GM12878 (cell line): ENCODE measurements around the gene CD72.

Experiments
- CEBPB ChIP-seq, 2 experiments: fragments of 150-350 bp in 1 of 2; IDR thresholded peaks; 2 replicates each; pipeline ENCODE4 v1.6.1; 2012 to 2014; ENCODE audit warnings: low read depth in 2 of 2, low read length in 2 of 2, borderline replicate concordance in 1 of 2, inconsistent platforms in 1 of 2
- DPF2 ChIP-seq: fragments of 450-650 bp; IDR thresholded peaks from 2 replicates; pipeline ENCODE4 v1.6.1; 2017; ENCODE audit warnings: mild to moderate bottlenecking
- HCFC1 ChIP-seq: fragments of 150-350 bp; IDR thresholded peaks from 2 replicates; pipeline ENCODE4 v1.6.1; 2014; ENCODE audit warnings: low read length
- JUNB ChIP-seq: IDR thresholded peaks from 2 replicates; pipeline ENCODE4 v1.6.1; 2016; ENCODE audit warnings: antibody characterized with exemption, mild to moderate bottlenecking
- MEF2A ChIP-seq: IDR thresholded peaks from 2 replicates; pipeline ENCODE4 v1.6.1; 2011; ENCODE audit warnings: low read depth, mild to moderate bottlenecking, low read length, moderate library complexity; ENCODE audit not compliant: insufficient read depth
- NBN ChIP-seq: fragments of 450-650 bp; IDR thresholded peaks from 2 replicates; pipeline ENCODE4 v1.6.1; 2016
- POLR2A ChIP-seq: IDR thresholded peaks from 2 replicates; pipeline ENCODE4 v1.6.1; 2011; ENCODE audit warnings: low read depth, mild to moderate bottlenecking, low read length
- SMC3 ChIP-seq: IDR thresholded peaks from 2 replicates; pipeline ENCODE4 v1.6.1; 2011; ENCODE audit warnings: low read length, improper control_type of control experiment, borderline replicate concordance
- ZNF384 ChIP-seq: IDR thresholded peaks from 2 replicates; pipeline ENCODE4 v1.6.1; 2012; ENCODE audit warnings: low read depth, mild to moderate bottlenecking, low read length, improper control_type of control experiment, borderline replicate concordance
- TF ChIP-seq, protein P1 (sequence below), 3 experiments: IDR thresholded peaks in 2 of 3; conservative IDR thresholded peaks in 1 of 3; 2 replicates each; pipeline ENCODE4 v1.5.1; 2011; ENCODE audit warnings: low read depth in 3 of 3, low read length in 3 of 3, mild to moderate bottlenecking in 3 of 3, control low read depth in 2 of 3, moderate library complexity in 2 of 3, inconsistent platforms in 1 of 3, mixed read lengths in 1 of 3; ENCODE audit not compliant: control insufficient read depth in 2 of 3, insufficient read depth in 1 of 3; ENCODE audit errors: extremely low read depth in 1 of 3

DNA sequence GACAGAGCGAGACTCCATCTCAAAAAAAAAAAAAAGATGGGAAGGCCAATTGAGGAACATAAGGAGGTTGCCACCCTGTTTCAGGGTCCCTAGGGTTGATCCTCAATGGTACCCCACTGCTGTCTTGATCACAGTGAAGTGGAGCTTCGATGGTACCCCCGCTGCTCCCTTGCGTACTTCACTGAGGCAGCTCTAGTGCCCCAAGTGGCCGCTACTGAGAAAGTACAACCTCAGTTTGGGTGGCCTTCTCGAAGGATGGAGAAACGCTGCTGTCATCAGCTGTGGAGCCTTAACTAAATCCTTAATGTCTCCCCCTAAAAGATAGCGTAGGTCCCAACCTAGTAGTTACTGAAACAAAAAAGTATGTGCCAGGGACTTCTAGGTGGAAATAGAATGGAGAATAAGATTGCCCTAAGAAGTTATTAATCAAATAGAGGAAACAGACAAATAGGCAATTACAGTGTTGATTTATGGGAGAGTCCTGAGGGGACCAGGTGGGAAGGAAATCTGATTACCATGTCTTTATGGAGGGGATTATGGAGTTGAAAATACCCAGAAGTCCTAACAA lies 6.9 kb downstream of the CD72 start:
- TF ChIP-seq CEBPB (IDR thresholded peaks at IDR 0.05; ENCODE audit: borderline replicate concordance in 1 of 2, low read depth in 2 of 2, low read length in 2 of 2), result no peak
- no peak for TF ChIP-seq DPF2
- TF ChIP-seq, protein P1, sequence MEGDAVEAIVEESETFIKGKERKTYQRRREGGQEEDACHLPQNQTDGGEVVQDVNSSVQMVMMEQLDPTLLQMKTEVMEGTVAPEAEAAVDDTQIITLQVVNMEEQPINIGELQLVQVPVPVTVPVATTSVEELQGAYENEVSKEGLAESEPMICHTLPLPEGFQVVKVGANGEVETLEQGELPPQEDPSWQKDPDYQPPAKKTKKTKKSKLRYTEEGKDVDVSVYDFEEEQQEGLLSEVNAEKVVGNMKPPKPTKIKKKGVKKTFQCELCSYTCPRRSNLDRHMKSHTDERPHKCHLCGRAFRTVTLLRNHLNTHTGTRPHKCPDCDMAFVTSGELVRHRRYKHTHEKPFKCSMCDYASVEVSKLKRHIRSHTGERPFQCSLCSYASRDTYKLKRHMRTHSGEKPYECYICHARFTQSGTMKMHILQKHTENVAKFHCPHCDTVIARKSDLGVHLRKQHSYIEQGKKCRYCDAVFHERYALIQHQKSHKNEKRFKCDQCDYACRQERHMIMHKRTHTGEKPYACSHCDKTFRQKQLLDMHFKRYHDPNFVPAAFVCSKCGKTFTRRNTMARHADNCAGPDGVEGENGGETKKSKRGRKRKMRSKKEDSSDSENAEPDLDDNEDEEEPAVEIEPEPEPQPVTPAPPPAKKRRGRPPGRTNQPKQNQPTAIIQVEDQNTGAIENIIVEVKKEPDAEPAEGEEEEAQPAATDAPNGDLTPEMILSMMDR (IDR thresholded peaks at IDR 0.05 in 2 of 3, conservative IDR thresholded peaks at IDR 0.05 in 1 of 3; ENCODE audit: control insufficient read depth in 2 of 3, extremely low read depth in 1 of 3, insufficient read depth in 1 of 3, low read depth in 3 of 3, low read length in 3 of 3), result peak; percentile 73 to 80 (median 77)
- no peak for TF ChIP-seq NBN
- no peak for TF ChIP-seq POLR2A
- TF ChIP-seq SMC3, result no peak; the same call in 1 of the 2 replicates
- TF ChIP-seq ZNF384, result no peak
- no peak for TF ChIP-seq MEF2A
- TF ChIP-seq HCFC1, result no peak
- no peak for TF ChIP-seq JUNB
